OCI-M2 (cell line): Measurements from ENCODE around the gene MEIOB.
"Not testable (repeated sequence)": the region's sequence is repeated elsewhere in the genome, so short reads cannot be mapped to it uniquely, and the experiment has no call there.

Experiments used
- DNase-seq: peaks from one replicate; lab custom pipeline; 2025; ENCODE audit not compliant: unreplicated experiment; lab: John Stamatoyannopoulos, UW

Gene MEIOB

DNA sequence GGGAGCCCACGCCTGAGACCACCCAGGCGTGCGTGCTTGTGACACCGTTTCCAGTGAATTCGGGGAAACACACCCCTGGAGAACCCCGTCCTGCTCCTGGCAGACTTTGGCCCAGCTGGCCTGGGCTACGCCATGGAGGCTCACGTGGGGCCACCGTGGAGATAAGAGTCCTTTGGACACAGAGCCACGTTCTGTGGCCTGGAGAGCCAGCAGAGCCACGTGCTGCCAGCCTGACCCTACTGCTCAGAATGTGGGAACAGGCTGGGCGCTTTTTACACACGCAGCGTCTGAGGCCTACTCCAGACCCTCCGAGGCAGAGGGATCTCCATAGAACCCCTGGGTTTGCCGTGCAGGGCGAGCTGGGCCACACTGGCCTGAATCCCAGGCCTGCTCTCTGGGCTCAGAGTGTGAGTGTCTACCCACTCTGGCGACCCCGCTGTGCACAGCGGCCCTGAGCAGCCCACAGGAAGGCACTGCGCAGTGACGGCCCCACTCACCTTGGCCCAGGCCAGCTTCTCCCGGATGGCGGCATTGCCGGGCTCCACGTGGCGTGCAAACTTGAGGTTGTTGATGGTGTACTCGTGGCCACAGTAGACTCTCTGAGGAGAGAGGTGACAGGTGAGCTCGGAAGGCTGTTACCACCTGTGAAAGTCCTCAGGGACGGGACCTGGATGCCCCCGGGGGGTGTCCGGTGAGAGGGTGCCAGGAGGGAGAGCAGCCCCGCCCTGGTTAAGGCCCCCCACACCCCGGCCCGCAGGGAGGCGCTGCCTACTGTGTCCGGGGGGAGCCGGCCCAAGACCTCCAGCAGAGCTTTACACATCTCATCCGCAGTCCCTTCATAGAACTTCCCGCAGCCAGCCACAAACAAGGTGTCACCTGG, 55.3 kb downstream of the MEIOB start:
- no peak for DNase-seq

DNA sequence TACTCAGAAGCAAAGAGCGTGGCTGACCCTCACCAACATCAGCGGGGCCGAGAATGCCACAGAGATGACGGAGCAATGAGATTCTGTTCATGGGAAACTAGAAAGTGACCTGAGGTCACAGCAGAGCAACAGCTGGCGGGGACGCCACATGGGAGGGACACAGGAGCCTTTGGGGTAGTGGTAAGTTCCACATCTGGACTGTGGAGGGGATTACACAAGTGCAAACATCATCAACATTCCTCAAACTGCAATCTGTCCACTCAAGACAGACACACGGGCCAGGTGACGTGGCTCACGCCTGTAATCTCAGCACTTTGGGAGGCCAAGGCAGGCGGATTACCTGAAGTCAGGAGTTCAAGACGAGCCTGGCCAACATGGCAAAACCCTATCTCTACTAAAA, 56.5 kb downstream of the MEIOB start:
- no peak for DNase-seq

DNA sequence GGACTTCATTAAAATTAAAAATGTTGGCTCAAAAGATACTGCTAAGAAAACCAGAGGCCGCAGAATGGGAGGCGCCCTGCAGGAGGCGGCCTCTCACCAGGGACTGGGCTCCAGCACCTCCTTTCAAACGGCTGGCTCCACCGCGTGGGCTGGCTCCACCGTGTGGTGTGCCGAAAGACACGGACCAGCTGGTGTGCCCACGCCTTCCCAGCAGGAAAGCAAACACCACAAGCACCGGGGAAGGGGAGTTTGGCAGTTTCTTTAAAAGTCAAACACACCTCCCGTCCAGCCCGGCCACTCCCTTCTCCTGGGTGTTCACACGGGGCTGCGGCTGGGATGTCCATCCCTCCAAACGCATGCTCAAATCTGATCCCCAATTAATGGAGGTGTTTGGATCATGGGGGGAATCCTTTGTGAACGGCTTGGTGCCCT, 59.2 kb downstream of the MEIOB start:
- DNase-seq: no peak

DNA sequence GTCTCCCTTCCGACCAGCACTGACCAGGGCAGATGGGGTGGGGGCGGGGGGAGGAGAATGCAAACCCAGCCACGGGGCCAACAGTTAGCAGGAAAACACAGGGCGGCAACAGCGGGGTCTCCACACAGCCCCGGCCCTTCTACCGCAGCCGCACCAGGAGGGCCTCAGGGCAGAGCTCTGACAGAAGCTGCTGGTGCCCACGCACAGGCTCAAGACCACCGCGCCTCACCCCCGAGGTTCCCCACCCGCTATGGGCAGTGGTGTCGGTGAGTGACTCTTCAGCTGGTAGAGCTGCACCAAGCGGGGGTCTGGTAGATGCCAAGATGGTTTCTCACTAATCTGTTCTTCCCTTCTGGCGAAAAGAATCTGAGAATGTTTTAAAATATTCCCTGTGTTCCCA, 61.4 kb downstream of the MEIOB start:
- no peak for DNase-seq

DNA sequence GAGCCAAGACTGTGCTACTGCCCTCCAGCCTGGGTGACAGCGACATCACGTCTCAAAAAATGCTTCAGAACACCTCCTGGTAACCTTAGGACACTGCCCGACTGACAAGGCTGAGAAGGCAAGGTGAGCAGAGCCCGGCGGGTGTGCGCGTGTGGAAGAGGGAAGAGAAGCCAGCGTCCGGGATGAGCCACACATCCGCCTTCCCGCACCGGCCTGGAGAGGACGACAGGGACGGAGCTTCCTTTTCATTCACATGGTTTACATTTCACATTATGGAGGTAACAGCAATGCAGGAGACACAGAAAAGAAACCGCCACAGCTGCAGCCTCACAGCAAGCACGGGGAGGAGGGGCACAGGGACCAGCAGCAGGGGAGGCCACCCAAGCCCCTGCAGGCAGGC, 61.9 kb downstream of the MEIOB start:
- DNase-seq: no peak

DNA sequence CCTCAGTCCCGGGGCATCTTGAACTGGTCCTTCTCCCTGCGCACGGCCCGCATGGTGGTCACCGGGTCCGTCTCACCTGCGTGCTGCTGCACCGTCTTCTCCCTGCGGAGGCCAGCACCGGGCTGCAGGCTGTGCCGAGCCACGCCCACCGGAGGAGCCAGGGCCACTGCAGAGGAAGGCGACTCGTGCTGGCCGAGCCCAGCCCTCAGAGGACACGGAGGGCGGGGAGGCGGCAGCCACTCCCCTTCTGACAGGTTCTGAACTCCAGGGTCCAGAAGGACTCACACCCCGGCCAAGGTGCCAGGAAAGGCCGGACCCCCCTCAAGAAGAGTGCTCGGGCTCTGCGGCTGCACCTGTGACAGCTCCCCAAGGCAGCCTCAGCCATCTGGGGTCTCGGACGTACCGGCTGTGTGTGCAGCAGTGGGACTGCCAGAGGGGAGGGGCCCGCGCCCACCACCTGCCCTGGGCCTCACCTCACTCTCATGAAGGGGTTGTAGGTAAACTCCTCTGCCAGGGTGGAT, 62.6 kb downstream of the MEIOB start:
- DNase-seq: no peak

DNA sequence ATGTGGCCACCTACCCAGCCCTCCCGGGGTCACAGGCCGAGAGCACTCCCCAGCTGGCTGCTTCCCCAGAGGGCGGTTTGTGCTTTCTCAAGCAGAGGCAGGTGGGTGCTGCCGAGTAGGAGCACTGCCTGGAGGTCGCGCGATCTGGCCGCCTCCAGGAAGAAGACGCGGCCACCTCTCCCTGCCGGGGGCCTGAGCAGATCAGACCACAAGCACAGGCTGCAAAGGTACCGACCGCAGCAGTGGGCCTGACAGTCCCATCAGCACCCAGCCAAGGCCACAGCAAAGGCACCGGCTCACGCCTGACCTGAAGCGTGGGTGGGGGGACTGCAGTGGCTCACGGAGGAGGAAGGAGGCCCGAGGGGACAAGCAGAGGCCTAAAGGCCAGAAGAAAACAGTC, 63.3 kb downstream of the MEIOB start:
- DNase-seq: no peak

DNA sequence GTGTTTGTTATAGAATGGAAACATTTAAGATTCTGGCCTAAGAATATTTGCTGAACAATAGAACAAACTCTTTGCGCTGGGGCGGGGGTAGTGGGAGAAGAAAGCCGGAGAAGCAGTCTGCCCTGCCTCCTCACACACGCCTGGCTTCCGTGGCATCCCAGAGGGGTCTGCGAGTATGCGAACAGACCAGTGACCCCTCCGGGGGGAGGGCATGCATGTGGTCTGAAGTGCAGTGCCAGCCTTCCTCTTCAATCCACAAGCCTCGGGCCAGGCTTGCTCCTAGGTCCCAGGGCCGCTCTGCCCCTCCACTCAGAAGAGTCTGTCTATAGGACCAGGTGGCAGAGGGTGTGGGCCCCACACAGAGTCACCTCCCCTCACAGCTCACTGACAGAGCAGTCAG, 64.3 kb downstream of the MEIOB start:
- no peak for DNase-seq

DNA sequence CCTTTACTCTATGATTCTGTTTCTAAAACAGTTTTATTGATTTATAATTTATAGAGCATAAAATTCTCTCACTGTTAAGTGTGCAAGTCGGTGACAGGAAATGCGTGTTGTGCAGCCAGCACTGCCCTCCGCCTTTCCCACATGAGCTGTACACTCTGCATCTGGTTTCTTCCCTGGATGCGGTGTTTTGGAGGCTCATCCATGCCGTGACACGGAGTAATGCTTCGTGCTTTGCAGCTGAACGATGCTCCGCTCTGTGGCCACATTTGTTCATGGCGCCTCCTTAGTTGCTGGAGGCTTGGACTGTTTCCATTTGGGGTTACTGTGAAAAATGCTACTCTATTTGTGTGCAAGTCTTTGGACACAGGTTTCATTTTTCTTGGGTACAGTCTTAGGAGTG, 71.3 kb downstream of the MEIOB start:
- DNase-seq: no peak

DNA sequence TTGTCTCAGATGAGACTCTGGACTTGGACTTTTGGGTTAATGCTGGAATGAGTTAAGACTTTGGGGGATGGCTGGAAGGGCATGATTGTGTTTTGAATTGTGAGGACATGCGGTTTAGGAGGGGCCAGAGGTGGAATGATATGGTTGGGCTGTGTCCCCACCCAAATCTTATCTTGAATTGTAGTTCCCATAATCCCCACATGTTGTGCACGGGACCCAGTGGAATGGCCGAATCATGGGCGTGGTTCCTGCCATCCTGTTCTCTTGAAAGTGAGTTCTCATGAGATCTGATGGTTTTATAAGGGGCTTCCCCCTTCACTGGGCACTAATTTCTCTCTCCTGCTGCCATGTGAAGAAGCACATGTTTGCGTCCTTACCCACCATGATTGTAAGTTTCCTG, 72.7 kb downstream of the MEIOB start:
- DNase-seq: not testable (repeated sequence)

DNA sequence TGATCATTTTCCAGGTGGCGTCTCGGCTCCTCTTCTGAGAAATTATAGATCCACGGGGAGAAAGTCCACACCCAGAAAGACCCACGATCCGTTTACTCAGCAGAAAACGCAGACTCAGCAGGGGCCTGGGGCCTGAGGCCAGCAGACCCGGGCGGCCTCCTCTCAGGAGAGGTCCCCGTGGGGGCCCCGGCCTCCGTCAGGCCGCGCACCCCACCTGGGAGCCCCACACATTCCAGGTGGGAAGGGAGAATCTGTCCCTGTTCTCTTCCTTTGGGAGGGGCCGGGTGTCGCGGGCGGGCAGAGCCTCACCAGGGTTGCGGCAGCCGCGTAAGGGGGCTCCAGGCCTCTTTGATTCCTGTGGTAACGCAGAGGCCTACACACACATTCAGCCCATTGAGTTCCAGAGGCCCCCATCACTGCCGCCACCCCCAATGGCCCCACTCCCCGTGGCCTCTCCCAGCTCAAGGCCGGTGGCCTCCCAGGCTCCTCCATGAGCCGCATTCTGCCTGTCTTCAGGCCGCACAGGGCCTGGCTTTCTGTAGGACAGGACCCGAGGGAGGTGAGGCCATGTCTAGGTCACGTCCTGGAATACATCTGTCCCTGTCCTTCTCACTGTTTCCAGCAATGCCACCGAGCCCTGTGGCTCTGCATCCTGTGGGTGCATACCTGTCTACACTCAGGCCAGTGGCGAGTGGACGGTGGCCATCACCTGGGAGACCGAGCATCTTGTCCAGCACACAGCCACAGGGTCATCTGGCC, 76.9 kb downstream of the MEIOB start:
- DNase-seq: no peak

DNA sequence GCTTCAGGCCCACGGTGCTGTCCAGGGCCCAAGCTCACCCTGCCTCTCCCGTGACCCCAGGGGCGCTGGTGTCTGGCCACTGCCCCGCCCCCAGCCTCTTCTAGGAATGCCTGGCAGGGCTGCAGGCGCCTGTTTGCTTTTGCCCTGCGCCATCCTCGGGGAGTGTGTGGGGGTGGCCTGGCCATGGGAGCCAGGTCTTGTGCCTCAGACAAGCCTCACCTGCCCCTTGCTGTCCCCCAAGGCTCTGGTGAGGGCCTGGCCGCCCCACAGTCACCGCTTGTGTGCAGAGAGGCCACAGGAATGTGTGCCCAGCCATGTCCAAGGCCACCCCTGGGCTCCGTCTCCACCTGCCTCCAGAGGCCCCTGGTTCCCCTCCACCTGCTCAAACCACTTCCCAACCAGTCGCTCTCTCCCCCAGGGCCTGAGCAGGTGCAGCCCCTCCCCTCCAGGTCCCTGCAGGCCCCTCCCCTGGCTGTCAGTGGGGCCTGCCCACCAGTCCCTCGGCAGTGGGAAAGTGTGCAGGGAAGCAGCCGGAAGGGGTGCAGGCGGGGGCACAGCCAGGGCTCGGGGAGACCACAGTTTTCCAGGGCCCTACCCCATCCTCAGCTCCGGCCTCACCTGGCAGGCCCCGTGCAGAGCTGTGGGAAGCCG, 77.6 kb downstream of the MEIOB start:
- DNase-seq: no peak

DNA sequence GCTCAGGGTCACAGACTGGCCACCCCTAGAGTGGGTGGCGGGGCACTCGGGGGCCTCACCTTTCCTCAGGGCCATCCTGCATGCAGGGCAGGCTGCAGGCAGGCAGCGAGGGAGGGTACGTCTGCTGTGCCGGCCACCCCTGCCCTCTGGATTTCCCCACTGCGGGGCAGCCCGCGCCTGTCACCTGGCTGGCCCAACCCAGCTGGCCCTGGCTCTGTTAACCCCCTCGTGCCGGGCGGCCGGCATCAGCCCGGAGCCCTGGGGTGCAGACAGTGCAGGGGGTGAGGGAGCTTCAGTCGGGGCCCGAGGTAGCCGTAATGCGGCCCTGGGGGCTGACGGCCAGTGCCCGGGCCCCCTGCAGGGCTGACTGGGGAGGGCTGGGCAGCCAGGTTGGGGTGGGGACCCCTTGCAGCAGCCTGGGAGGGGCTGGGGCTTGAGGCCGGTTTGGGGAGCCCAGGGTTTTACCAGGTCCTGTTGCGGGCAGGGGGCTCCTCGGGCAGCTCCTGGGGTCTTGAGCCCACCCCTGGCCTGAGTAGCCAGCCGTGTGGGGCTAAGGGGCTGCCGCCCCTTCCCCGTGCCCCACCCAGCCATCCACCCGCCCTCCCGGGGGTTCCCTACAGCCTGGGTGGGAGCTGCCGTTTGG, 78.3 kb downstream of the MEIOB start, which contains the start of gene IGFALS:
IGFALS (minus strand) TSS at position 128 of the 643 bp plus-strand sequence; CDS start at position 75, 53 bp downstream.
- no peak for DNase-seq

DNA sequence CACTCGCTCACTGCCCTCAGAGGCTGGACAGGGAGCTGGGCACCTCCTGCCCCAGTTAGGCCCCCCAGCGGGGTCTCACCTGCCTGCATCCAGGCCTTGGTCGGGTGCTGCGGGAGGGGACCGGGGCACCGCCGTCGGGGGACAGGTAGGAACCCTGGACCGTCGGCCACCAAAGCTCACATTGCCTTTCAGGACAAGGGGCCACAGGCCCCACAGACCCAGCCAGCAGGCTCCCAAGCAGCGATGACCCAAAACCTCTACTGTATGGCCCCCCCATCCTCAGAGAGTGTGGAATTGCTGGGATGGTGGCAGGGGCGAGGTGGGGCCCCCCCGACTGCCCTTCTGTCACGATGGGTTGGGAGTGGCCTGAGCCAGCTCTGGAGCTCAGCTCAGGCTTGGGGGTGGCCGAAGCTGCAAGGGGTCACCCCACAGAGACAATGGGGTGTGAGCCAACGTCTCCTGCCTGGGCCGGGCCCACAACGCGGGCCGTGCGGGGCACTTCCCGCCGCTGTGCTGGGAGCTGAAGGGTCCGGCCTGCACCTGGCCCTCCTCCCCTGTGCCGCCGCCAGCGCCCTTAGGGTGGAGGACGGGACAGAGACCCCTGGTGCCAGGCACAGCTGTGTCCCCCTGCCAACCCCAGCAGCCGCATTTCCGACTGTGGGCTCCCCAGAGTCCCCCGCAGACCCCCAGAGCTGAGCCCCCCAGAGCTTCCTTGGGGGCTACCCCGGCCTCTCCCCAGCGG, 79.0 kb downstream of the MEIOB start:
- DNase-seq: no peak

DNA sequence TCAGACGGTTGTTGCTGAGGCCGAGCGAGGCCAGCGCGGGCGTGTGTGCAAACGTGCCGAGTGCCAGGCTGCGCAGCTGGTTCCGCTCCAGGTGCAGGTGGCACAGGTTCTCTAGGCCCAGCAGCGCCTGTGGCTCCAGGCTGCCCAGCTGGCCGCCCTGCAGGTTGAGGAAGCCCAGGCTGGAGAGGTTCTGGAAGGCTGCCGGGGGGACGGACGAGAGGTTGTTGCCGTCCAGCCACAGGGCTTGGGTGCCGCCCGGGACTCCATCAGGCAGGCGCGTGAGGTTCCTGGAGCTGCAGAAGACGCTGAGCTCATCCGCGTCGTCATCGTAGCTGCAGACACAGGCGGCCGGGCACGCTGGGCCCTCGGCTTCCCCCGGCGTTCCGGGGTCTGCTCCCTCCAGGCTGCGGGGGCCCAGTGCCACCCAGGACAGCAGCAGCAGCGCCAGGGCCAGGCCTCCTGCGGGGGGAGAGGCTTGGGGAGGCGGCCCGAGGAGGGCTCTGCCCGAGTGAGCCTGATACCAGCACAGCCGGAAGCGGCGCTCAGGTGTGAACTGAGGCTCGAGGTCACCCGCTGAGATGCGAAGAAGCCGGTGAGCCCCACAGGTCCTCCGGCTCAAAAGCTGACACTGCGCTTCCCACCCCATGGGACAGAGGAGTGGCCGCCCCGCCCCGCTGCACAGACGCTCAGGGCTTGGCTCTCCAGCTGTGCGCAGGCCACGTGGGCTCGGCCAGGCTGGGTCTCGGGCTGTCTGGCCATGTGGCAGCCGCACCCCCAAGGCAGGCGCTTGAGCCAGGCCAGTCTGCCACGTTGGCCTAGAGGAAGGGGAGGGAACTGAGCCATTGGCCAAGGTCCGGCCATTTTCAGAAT, 79.8 kb downstream of the MEIOB start:
- DNase-seq: no peak

DNA sequence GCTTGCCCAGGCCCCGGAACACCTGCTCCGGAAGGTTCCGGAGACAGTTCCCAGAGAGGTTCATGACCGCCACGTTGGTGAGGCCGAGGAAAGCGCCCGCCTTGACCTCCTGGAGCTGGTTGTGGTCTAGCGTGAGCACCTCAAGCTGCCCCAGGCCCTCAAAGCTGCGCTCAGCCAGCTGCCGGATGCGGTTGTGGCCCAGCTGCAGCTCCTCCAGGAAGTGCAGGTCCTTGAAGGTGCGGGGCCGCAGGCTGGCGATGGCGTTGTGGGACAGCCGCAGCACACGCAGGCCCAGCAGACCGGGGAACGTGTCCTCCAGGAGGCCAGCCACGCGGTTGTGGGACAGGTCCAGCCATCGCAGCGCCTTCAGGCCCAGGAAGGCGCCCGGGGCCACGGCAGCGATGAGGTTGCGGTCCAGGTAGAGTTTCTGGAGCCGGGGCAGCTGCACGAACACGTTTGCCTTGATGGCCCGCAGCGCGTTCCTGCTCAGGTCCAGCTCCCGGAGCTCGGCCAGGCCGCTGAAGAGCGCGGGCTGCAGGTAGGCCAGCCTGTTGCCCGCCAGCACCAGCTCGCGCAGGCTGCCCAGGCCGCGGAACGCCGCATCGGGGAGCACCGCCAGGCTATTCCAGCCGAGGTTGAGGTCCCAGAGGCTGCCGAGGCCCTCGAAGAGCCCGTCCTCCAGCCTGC, 80.6 kb downstream of the MEIOB start:
- DNase-seq: no peak

DNA sequence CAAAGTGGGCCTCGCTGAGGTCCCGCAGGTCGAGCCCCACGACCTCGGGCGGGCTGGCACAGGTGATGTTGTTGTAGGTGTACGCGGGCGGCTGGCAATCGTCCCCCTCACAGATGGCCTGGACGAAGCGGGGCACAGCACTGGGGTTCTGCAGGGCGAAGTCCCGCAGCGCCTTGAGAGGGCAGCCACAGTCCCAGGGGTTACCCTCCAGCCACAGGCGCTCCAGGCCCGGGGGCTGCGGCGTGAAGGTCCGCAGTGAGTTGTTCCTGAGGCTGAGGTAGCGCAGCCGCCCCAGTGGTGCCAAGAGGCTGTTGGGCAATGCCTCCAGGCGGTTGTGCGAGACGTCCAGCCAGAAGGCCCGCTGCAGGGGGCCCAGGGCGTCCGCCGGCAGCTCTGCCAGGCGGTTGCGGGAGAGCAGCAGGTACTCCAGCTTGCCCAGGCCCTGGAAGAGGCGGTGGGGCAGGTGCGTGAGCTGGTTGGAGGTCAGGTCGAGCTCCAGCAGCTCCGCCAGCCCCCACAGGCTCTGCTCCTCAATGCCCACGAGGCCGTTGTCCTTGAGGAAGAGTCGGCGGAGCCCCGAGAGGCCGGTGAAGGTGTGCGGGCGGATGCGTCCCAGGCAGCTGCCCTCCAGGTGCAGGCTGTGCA, 81.2 kb downstream of the MEIOB start:
- DNase-seq: no peak

DNA sequence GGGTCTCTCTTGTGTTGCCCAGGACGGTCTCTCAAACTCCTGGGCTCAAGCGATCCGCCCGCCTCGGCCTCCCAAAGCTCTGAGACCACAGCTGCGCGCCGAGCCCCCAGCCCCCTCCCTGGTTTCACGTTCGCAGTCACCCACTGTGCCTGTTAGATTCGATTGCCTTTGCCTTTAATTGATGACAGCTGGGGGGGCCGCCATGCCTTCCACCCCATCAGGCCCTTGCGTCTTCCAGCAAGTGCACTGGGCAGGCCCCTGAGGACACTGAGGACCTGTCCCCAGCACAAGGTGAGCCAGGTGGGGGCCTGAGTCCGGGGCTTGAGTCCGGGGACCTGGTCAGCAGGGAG, 81.7 kb downstream of the MEIOB start:
- DNase-seq: no peak
